ENCODE data around the gene ARHGAP22.

- TF ChIP-seq CTCF (IDR thresholded peaks at IDR 0.05; ENCODE audit: poor library complexity, severe bottlenecking) (no peak), EZH2 (IDR thresholded peaks at IDR 0.05; ENCODE audit: borderline replicate concordance, insufficient read depth, low read length, poor library complexity, severe bottlenecking) (no peak), SMC3 (conservative IDR thresholded peaks at IDR 0.05; ENCODE audit: poor library complexity) (no peak), POLR2AphosphoS5 (IDR thresholded peaks at IDR 0.05) (no peak), TAF1 (IDR thresholded peaks at IDR 0.05; ENCODE audit: low read depth) (no peak), RAD21 (conservative IDR thresholded peaks at IDR 0.05) (no peak)
Observed at GRCh38 chr10:48411510-48411909, 193.4 kb downstream of the ARHGAP22 start.

Measured in neural cell (in vitro differentiated cells).